HG03342 (cell line): ENCODE measurements around the gene RNF166.

Experiments used
- ATAC-seq: cut with Tn5 transposase; IDR thresholded peaks from one replicate; pipeline ENCODE4 v1.9.1; 2021; ENCODE audit warnings: mild to moderate bottlenecking, moderate library complexity; ENCODE audit not compliant: unreplicated experiment

RNF166 gene

DNA sequence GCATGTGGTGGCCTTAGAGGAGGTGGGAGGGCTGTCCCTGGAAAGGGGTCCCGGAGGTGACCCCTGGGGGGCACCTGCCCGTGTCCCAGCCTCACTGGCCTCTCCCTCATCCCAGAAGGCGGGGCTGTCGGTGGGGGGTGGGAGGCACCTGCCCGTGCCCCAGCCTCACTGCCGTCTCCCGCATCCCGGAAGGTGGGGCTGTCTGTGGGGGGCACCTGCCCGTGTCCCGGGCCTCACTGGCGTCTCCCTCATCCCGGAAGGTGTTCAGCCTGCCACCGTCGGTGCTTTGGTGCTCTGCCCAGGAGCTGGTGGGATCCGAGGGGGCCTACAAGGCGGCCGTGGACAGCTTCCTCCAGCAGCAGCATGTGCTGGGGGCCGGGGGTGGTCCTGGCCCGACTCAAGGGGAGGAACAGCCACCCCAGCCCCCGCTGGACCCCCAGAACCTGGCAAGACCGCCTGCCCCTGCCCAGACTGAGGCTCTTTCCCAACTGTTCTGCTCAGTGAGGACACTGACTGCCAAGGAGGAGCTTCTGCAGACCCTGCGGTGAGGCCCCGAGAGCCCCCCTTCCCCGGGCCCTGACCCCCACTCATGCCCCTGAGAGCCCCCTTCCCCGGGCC lies 6.3 kb upstream of the RNF166 start:
- no peak for ATAC-seq

DNA sequence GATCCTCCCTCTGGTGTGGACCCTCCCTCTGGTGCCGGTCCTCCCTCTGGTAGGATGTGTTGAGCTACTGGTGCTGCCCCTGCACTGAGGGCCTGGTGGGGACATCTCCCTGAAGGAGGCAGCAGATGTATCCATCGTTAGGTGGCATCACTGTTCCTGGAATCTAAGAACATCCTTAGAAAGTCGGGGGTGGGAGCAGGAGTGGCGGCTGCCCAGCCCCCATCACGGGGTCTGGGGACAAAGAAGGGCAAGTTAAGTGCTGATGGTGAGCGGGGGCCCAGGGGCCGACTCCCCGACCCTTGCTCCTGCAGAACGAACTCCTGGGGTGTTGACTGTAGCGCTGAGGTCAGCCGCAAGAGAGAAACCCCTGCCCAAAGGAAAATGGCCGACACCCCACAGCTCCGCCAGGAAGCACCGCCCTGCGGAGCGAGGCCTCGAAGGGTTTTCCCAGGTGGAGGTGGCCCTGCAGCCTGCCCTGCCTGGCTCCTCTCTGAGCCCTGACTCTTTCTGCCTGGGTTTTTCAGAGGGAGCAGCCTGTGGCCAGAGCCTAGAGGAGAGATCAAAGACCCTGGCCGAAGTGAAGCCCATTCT lies 5.6 kb upstream of the RNF166 start:
- ATAC-seq: no peak

GRCh38 chr16:88710556-88710955 lies 4.3 kb upstream of the RNF166 start:
- no peak for ATAC-seq

DNA sequence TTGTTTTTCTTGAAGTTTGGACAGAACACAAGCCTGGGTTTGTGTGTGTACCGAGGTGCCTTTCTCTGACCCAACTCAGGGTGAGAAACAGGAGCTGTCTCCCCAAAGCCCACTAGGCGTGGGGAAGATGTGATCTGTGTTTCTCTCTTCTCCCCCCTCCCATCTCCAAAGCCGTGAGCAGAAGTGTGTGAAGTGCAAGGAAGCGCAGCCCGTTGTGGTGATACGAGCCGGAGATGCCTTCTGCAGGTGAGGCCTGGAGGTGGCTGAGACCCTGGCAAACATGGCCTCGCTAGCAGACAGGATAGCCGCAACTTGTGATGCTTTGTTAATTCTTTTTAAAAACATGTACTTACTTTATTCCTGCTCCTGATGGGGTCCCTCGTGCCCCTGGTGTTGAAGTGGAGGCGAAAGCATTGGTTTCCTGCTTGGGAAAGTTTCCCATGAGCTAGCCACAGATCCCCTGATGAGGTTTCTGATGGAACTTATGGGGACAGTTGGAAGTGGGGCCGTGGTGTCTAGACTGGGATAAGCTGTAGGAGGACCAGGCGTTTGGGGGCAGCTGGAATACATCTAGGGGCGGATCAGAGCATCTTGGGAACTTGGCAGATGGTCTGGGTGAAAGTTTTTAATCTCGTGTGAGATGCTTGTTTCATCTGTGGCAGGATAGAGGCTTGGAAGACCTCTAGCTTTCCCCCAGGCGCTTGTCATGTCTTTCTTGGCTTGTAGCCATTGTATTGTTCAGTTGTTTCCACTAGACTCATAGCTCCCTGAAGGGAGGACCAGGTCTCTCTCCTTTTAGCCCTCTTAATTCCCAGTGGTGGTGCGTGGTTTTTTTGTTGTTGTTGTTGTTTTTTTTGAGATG lies 988 bp upstream of the RNF166 start:
- no peak for ATAC-seq

GRCh38 chr16:88705801-88706228 lies 393 bp downstream of the RNF166 start:
- peak; percentile 19 for ATAC-seq

DNA sequence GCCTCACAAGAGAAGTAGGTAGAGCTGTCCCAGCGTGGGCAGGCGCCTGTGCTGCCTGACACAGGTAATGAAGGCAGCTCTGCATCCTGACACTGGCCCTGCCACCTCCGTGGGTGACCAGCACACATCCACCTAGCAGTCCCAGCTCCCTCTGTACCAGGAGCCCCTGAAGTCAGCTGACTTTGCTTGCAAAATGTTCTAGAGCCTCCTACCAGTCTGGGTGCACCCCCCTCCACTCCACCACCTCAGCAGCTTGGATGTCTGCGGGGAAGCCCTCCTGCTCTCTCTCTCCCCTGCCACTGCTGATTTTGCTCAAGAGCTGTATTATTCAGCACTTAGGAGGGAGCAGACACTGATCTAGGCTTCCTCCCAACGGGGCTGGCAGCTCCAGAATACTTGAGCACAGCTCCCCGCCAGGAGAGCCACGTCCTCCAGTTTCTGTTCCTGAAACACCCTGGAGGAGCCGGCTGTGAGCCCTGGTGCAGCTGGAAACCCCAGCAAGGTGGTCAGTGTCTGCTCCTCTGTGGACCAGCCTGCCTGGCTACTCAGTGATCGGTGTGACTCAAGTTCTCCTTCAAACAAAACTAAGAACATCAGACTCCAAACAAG lies 1.0 kb downstream of the RNF166 start:
- no peak for ATAC-seq

DNA sequence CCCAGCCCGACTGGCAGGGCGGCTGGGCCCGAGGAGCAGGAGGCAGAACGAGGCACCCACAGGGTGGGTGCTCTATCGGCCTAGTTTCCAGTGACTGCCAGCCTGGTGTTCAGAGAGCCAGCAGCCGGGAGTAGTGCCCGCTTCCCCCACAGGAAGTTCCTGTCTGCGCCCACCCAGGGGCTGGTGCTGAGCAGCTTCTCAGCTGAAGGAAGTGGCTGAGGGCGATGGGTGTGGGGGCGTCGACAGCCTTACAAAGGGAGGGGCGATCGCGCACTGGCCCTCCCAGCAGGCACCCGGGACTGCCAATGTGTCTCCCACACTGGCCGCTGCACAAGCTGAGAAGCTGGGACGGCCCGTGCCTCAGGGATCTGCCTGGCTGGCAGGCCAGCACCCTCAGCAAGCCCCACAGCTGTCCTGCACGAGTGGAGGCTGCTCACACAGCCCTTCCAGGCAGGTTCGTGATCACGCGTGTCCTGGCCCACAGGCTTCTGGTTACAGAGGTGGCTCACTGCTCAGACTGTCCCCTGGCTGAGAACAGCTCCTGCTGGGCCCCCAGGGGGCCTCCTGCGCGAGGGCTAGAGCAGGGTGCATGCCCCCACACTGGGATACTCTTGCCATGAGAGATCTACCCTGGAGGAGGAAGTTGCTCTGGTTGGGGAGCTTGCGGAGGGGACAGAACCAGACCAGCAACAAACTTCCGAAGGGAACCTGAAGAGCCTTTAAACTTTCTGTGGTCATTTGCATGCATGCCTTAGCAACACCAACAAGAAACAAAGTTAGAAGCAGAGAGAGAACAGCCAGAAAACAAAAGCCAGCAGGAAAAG lies 2.5 kb downstream of the RNF166 start:
- ATAC-seq: no peak

DNA sequence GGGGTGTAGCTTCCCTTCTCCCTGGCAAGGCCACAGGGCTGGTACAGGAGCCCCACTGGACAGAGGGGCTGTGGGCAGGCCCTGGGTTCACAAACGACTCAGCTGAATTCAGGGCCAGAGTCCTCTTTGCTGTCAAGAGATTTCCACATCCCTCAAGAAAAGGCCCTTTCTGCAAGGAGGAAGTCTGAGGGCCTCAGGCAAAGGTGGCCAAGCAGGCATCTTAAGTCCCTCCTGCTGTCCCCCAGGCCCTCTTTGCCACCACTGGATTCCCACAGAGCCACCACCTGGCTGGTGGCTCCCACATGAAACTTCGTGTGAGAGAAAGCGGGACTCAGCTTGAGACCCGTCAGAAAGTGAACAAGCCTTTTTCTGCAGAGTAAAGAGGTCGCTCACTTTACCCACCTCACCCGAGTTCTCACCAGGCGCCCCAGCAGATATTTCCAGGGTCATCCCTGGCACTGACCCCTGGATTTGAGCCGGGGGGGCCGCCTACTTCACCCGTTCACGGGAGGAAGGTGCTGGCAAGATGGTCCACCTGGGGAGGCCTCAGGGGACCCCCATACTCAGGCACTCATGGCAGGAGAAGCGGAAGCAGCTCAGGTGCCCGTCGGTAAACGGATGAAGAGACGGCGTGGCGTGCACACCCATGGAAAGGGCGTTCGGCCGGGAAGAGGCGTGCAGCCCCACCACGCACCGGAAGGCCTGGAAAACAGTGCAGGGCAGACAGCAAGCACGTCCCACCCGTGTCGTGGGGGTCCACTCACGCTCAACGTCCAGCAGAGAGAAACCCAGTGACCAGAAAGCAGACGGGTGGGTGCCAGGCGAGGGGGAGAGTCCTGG lies 3.6 kb downstream of the RNF166 start:
- no peak for ATAC-seq

- no peak for ATAC-seq
These were observed 4.4 kb downstream of the RNF166 start for GRCh38 chr16:88701581-88702370.

DNA sequence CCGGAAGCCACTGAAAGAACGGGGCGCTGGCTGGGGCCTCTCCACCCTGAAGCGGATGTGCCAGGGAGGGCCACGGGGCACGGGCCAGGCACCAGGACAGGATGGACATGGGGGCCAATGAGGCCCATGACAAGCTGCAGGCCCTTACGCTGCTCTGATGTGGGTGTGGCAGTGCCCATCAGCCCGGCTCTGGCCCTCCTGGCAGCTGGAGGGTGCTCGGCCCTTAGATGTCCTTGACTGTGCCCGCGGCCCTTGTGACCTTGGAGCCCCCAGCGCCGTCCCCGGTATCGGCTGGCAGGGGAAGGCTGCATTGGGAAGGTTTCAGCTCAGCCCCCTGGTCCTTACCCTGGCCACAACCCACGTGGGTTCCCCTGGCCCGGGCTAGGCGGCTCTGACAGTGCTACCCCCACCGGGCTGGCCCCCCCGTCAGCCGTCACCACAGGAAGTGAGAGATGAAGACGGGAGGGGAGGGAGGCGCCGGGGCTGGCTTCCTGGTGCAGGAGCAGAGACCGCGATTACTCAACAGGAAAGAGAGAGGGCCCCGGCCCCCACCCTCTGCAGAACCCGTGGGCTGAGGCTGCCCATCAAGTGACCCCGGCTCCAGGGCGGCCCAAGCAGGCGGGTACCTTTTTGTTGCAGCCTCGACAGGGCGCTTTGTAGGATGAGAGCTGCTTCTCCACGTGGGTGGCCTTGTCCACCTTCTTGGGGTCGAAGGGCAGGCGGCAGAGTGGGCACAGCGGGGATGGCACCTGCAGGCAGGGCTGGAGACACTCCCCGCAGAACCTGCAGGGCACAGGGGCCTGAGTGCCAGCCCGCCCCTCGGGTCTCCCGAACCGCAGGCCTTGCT lies 5.3 kb downstream of the RNF166 start:
- peak; percentile 63 for ATAC-seq

DNA sequence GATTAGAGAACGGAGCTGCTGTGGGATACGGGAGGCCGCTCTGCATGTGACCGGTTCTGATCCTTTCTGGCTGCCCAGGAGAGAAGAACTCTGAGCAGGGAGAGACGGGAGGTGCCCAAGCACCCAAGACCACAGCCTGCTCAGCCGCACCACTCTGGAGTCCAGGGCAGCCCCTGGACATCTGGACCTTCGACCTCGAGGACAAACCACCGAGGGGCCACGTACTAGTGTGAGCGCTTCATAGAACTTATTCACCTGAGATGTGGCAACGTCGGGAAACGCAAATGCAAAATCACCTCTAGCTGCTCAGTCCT lies 5.9 kb downstream of the RNF166 start:
- ATAC-seq: no peak

DNA sequence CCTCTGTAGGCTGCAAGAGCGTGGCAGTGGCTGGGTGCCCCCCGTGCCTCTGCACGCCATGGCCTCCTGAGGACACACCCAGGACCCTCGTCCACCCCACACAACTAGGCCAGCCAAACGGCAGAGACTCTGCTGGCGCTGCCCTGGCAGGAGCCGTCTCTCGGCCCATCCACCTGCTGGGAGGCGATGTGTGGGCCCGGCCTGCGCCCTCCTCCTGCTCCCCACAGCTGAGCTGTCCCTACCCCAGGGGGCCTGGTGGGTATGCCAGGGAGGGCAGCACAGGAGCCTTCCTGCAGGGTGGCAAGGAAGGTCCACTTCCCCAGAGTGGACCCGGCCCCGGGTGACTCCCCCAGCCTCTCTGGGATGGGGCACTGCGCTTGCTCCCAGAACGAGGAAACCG lies 7.0 kb downstream of the RNF166 start:
- no peak for ATAC-seq

DNA sequence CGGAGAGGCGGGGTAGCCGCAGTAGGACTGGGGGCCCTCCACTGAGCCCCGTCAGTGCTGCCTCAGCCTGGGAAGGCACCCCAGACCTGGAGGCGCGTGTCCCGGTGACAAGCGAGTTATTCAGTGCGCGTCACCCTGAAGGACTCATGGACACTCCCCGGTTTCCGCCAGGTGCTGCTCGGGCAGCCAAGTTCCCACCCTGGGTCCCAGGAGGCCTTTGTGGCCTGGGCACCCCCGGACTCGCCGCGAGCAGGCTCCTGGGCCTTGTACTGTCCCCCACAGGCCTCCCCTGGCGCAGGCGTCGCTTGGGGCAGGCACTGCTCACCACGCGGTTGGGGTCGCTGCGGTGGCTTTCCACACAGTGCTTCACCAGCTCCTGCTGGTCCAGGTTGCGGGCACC lies 7.6 kb downstream of the RNF166 start:
- no peak for ATAC-seq

DNA sequence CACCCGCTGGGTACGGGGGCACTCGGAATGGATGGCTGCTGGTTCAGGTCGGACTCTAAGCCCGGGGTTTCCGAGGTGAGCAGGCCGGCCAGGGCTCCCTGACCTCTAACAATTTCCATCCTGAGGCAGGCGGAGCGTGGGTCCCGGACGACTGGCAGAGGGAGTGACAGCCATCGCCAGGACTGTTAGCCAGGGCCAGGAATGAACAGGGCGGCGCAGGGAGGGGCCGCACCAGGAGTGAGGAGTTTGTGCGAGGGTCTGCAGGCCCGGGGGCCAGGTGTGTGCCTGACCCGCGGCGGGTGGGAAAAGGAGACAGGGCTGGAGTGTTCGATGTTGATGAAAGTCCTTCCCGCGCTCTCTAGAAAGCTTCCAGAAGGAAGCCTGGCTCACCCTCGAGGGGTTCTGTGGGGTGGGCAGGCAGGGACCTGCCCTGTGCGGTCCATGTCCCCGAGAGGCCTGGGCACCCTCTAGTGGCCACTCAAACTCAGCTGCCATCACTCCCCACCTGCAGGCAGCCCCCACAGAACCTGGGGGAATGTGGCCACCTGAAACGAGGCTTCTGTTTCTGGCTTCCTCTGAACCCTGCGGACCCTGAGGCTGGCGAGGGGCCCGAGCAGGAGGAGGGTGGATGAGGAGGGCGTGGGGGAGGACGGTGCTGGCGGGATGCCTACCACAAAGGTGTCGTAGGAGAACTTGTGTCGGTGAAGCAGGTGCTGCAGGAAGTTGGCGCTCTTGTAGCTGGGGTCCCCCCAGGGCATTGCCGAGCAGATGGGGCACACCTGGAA lies 8.2 kb downstream of the RNF166 start:
- ATAC-seq: no peak

DNA sequence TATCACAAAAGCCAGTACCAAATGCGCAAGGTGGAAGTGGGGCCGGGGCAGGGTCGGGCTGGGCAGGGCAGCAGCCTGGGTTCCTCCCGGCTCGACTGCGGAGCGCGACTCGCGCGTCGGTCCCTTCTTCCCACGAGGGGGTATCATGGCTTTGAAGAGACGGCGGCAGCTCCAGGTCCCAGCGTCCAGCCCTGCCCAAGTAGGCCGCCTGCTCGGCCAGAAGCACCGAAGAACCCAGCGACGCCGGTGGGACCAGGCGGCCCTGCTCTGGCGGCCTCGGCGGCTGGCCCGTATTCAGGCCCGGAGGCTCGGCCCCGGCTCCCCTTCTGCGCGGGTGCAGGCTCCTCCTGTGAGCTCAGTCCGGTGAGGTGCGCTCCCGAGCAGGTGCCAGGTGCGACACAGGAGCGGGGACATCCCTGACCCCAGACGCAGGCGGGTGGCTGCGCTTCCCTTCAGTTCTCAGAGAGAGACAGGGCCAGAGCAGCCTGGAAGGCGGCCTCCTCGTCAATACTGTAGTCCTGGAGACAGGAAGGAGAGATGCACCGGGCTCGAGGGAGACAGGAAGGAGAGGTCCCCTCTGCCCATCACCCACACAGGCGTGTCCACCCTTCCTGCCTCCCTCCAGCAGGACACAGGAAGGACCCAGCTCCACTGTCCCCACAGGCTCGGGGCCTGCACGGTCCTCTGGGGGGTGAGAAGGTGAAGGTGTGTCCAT lies 8.9 kb downstream of the RNF166 start:
- ATAC-seq: no peak

GRCh38 chr16:88696441-88696840 lies 9.8 kb downstream of the RNF166 start:
- ATAC-seq: no peak

DNA sequence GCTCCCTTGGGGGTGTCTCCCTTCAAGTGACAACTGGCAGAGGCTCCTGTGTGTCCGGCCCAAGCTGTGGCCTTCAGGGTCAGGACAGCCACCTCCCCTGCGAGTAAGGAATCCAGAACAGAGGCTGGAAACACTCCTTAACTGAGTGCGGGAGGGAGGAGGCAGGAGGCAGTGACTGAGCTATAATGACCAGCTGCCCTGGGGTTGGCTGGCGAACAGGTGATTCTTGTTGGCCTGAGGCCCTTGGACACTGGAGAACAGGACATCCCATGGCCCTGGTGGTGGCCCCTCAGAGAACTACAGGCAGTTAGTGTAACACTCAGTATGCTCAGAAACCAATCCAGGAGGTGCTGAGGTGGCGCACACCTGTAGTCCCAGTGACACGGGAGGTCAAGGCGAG lies 10.5 kb downstream of the RNF166 start:
- no peak for ATAC-seq
